Testis (tissue), 2 donors: Measurements from ENCODE around the gene SSC4D.

Experiments used
- POLR2A ChIP-seq: fragments of 450-650 bp; IDR thresholded peaks from one replicate; pipeline ENCODE4 v1.6.1; 2017; ENCODE audit warnings: antibody characterized with exemption, mild to moderate bottlenecking, moderate library complexity
- TF ChIP-seq, protein P1 (sequence below), 3 experiments: fragments of 450-650 bp in 2 of 3; fragments of 200-600 bp in 1 of 3; sonication (generic) in 1 of 3; IDR thresholded peaks; one replicate each; pipeline ENCODE4 v1.5.1; 2016 to 2019; ENCODE audit warnings: antibody characterized with exemption in 3 of 3, mild to moderate bottlenecking in 2 of 3, moderate library complexity in 1 of 3

DNA sequence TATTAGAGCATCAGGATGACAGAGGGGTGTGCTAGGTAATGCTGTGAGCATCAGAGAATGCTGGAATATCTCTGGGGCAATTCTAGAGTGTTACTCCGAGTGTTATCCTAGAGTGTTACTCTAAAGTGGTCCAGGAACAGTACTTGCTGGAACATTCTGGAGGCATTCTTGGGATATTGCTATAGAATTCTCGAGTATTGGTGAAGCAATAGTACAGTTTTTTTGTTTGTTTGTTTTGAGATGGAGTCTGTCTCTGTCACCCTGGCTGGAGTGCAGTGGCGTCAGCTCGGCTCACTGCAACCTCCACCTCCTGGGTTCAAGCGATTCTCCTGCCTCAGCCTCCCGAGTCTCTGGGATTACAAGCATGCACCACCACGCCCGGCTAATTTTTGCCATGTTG lies 12.6 kb downstream of the SSC4D start:
- TF ChIP-seq, protein P1, sequence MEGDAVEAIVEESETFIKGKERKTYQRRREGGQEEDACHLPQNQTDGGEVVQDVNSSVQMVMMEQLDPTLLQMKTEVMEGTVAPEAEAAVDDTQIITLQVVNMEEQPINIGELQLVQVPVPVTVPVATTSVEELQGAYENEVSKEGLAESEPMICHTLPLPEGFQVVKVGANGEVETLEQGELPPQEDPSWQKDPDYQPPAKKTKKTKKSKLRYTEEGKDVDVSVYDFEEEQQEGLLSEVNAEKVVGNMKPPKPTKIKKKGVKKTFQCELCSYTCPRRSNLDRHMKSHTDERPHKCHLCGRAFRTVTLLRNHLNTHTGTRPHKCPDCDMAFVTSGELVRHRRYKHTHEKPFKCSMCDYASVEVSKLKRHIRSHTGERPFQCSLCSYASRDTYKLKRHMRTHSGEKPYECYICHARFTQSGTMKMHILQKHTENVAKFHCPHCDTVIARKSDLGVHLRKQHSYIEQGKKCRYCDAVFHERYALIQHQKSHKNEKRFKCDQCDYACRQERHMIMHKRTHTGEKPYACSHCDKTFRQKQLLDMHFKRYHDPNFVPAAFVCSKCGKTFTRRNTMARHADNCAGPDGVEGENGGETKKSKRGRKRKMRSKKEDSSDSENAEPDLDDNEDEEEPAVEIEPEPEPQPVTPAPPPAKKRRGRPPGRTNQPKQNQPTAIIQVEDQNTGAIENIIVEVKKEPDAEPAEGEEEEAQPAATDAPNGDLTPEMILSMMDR (IDR thresholded peaks at IDR 0.05): no peak
- no peak for TF ChIP-seq POLR2A
